ENCODE measurements around the gene METTL2B.

METTL2B gene

DNA sequence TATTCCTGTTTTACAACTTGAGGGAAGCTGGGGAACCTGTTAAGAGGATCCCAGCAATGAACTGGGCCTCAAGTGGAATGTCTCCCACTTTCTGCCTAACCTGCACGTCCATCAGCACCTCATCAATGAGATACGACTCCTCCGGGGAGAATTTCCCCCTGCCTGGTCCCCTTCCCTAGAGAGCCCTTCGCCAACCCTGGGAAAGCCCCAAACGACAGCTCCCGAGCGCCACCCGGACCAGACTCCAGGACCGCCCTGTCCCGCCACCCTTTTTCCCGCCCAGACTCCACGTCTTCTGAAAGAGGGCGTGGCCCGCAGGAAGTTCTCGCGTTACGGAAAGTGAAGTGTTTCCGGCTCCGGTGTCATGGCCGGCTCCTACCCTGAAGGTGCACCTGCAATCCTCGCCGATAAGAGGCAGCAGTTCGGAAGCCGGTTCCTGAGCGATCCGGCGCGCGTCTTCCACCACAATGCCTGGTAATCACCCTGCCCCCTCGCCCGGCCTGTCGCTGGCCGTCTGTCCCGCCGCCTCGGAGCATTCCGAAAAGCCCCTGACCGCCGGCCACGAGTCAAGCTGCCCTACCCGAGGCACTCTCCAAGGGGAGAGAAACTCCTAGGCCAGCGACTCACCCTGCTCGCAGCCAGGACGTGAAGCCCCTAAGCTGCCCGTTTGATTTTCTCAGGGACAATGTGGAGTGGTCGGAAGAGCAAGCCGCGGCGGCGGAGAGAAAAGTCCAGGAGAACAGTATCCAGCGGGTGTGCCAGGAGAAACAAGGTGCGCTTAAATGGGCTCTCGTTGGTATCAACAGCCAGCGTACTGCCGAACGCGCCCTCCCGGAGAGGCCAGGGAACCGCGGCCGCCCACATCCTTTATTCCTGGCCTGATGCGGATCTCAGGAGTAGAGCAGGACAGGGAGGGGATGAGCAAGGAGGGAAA, at the start of gene METTL2B:
Gene METTL2B, plus strand, starts transcription at position 347 of the 934 bp plus-strand sequence. Its CDS starts 18 bp downstream, at position 365.
- peak; percentile 84 for DNase-seq (ENCODE audit: low spot score)

DNA sequence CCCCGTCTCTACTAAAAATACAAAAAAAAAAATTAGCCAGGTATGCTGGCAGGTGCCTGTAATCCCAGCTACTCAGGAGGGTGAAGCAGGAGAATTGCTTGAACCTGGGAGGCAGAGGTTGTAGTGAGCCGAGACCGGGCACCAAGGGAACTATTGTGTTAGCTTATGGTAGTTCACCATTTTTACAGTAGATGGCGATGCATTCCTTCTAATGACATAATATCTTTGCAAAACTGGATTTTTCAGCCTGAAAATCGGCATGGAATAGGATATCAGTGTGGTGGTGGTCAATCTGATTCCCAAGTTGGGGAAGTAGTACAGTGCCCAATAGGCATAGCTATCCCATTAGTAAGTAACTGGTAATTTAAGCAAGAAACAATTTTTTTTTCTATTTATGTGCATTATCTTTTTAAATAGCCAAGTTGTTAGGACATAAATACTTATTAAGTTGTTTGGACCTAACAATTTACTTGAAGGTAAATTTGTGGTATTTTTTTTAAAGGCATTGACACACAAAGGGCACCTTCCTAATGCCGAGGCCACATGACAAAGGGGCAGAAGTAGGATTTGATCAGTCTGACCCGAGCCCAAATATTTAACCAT, 49.2 kb upstream of the METTL2B start:
- no peak for DNase-seq (ENCODE audit: low spot score)

- DNase-seq (ENCODE audit: low spot score): no peak
Measured at GRCh38 chr7:128430207-128430606, 46.3 kb upstream of the METTL2B start.

GRCh38 chr7:128431221-128431620, 45.3 kb upstream of the METTL2B start:
- DNase-seq (ENCODE audit: low spot score): no peak

GRCh38 chr7:128431754-128432153, 44.8 kb upstream of the METTL2B start:
- DNase-seq (ENCODE audit: low spot score): no peak

DNA sequence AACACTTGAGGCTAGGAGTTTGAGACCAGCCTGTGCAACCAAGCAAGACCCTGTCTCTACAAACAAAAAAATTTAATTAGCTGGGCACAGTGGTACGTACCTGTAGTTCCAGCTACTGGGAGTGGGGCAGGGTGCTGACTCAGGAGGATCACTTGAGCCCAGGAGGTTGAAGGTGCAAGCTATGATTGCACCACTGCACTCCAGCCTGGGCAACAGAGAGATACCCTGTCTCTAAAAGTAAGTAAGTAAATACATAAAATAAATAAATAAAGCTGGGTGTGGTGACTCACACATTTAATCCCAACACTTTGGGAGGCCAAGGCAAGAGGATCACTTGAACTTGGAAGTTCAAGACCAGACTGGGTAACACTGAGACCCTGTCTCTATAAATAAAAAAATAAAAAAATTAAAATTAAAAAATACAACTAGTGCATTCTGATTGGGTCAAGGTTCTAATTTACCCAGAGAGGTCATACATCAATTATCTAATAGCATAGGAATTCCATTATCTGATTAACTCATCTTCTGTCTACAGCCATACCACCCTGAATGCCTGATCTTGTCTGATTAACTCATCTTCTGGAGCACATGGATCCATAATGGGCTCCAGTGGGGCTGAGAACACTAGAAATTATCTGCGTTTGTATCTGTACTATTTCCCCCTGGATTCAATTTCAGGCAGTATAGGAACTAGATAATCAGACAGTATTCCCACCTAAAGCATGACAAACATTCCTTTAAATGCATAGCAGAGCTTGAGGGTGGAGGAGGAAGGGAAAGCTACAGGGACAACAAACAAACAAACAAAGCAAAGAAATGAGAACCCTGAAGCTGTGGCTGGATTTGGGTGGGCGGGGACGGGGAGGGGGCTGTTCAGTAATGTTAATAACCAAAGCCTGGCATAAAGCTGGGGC, 41.9 kb upstream of the METTL2B start:
- no peak for DNase-seq (ENCODE audit: low spot score)

- no peak for DNase-seq (ENCODE audit: low spot score)
Measured at GRCh38 chr7:128435327-128435686, 41.2 kb upstream of the METTL2B start.

- no peak for DNase-seq (ENCODE audit: low spot score)
Measured at GRCh38 chr7:128437426-128438332, 38.9 kb upstream of the METTL2B start.

DNA sequence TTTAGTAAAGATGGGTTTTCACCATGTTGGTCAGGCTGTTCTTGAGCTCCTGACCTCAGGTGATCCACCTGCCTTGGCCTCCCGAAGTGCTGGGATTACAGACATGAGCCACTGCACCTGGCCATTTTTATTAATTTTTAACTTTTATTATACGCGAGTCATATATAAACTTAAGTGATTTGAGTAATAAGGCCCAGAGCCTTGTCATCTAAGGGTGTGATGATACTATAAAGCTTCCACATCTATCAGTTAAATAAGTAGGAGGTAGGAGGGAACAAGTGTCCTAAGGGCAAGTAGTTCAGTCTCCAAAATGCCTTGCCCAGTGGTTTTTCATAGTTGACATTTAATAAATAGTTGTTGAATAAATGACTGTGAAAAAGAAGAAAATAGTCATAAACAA, 34.2 kb upstream of the METTL2B start:
- no peak for DNase-seq (ENCODE audit: low spot score)

DNA sequence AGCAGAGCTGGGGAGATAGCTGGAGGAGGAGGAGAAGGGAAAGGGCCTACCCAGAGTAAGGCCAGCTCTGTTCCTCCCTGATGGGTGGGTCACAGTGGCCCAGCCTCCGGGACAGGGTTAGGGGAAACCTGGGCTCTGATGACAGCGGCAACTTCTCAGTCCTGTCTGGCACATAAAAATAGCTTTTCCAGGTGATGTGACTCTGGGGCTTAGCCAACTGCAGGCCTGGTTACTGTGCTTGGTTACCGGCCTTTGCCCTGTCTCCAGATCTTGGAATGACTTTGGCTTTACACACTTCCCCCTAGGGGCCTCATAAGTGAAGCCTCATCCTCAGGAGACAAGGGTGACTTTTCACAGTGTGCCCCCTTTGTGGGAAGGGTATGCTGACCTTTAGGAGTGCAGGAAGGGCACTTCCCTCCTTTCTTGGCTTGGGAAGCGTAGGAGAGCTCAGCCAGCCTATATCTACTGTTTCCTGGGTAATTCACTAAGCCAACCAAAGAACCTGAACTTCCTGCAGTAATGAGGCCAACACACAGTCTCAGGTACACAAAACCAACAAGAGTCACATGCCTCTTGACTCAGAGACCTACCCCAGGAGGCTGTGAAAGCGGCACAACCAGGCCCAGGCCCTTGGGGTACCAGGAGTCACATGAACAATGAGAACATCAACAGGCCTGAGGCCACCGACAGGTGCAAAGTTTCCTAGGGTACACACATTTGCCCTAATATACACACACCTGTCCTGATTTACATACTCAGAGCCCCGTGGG, 32.5 kb upstream of the METTL2B start:
- no peak for DNase-seq (ENCODE audit: low spot score)

GRCh38 chr7:128446306-128446705, 30.2 kb upstream of the METTL2B start:
- DNase-seq (ENCODE audit: low spot score): no peak

GRCh38 chr7:128447941-128448564, 28.5 kb upstream of the METTL2B start:
- no peak for DNase-seq (ENCODE audit: low spot score)

DNA sequence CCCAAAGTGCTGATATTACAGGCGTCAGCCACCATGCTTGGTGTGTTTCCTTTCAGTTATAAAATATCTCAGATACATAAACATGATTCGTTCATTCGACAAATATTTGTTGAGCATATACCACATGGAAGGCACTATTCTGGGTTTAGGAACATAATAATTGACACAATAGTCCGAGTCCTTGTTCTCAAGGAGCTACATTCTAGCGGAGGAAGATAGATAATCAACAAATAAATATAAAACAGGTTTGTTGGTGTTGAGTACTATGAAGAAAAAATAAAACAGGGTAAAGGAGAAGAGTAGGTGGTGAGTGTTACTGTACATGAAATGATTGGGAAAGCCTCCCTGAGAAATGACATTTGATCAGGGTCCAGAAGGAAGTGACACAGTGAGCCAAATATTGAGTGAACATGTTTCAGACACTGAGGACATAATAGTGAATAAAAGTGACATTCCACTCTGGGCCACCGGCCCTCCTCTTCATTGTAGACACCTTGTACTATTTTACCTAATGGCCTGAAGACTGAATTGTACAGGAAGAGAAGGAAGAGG, 27.7 kb upstream of the METTL2B start:
- no peak for DNase-seq (ENCODE audit: low spot score)

- no peak for DNase-seq (ENCODE audit: low spot score)
Measured at GRCh38 chr7:128450409-128450808, 26.1 kb upstream of the METTL2B start.

DNA sequence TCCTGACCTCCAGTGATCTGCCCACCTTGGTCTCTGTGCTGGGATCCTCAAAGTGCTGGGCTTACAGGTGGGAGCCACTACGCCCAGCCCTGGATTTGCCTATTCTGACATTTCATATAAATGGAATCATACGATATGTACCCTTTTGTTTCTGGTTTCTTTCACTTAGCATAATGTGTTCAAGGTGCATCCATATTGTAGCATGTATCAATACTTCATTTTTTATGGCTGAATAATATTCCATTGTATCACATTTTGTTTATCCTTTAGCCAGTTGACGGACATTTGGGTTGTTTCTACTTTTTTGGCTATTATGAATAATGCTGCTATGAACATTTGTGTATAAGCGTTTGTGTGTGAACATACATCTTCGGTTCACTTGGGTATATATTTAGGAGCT, 25.6 kb upstream of the METTL2B start:
- no peak for DNase-seq (ENCODE audit: low spot score)

DNA sequence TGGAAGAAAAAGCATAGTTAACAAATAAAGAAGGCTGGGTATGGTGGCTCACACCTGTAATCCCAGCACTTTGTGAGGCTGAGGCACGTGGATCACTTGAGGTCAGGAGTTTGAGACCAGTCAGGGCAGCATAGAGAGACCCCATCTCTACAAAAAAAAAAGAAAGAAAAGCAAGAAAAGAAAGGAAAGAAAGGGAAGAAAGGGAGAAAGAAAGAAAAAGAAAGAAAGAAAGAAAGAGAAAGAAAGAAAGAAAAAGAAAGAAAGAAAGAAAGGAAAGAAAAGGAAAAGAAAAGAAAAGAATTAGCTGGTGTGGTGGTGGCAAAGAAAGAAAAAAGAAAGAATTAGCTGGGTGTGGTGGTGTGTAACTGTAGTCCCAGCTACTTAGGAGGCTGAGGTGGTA, 24.0 kb upstream of the METTL2B start:
- no peak for DNase-seq (ENCODE audit: low spot score)

GRCh38 chr7:128453836-128454804, 22.4 kb upstream of the METTL2B start:
- DNase-seq (ENCODE audit: low spot score): peak; percentile 68

- DNase-seq (ENCODE audit: low spot score): no peak
Measured at GRCh38 chr7:128454808-128455542, 21.6 kb upstream of the METTL2B start.

All from globus pallidus (tissue), 1 donor.